Measurements from ENCODE around the gene BRF1. TPM values are rescaled to one million over a fixed set of nuclear protein-coding genes. Genes with fewer than 3 reads are reported as not detected.

Gene BRF1
- total and polyA plus RNA-seq, 3 donors from 2014 or later, result 30.3 to 112 (median 95.3) TPM

DNA sequence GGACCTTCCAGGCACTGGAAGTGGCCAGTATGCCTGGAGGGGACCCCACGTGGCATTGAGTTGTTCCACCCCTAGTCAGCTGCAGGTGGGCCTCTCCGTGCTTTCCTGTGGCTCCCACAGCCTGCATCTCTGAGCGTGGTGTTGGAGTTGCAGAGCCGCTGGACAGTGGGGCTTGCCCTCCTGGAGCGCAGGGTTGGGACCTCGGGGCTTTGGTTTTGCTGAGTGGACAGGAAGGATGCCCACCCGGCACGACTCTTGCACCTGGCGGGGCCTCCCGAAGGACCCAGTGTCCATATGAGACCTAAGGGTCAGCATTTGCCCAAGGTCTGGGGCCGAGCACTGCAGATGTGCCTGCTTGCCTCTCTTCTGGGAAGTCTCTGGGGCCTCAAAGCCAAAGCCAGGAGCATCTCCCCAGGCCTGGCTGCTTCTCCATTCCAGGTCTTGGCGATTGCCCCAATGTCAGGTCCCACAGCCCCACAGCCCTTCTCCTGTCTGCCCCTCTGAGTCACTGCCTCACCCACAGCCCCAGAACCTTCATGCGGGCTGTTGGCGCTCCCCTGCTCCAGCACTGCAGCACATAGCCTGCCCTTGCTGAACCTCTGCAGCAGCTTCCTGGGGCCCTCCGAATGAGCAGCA, 15.3 kb upstream of the BRF1 start:
- 31 to 43% methylated on average over 6 to 15 of the region's 15 CpGs for WGBS, 2 donors
- Histone ChIP-seq H3K4me1 (peaks cover 33% of the 10 kb centered on the region), H3K4me3 (peak overlapping the region in 1 of 2 donors; percentile 73), H3K36me3 (ENCODE audit: low read depth, missing control alignments) (no peaks in the 10 kb centered on the region), H3K27me3 (no peaks in the 10 kb centered on the region), H3K9me3 (no peaks in the 10 kb centered on the region), H3K27ac (no peak overlapping the region)
- TF ChIP-seq, protein P1, sequence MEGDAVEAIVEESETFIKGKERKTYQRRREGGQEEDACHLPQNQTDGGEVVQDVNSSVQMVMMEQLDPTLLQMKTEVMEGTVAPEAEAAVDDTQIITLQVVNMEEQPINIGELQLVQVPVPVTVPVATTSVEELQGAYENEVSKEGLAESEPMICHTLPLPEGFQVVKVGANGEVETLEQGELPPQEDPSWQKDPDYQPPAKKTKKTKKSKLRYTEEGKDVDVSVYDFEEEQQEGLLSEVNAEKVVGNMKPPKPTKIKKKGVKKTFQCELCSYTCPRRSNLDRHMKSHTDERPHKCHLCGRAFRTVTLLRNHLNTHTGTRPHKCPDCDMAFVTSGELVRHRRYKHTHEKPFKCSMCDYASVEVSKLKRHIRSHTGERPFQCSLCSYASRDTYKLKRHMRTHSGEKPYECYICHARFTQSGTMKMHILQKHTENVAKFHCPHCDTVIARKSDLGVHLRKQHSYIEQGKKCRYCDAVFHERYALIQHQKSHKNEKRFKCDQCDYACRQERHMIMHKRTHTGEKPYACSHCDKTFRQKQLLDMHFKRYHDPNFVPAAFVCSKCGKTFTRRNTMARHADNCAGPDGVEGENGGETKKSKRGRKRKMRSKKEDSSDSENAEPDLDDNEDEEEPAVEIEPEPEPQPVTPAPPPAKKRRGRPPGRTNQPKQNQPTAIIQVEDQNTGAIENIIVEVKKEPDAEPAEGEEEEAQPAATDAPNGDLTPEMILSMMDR (IDR thresholded peaks at IDR 0.05), result no peak
- no peak for TF ChIP-seq POLR2A (IDR thresholded peaks at IDR 0.05)
- no peak for DNase-seq
- intact Hi-C loops (cut with DNase I; ENCODE audit: low total_unique reads), result no loop called here

DNA sequence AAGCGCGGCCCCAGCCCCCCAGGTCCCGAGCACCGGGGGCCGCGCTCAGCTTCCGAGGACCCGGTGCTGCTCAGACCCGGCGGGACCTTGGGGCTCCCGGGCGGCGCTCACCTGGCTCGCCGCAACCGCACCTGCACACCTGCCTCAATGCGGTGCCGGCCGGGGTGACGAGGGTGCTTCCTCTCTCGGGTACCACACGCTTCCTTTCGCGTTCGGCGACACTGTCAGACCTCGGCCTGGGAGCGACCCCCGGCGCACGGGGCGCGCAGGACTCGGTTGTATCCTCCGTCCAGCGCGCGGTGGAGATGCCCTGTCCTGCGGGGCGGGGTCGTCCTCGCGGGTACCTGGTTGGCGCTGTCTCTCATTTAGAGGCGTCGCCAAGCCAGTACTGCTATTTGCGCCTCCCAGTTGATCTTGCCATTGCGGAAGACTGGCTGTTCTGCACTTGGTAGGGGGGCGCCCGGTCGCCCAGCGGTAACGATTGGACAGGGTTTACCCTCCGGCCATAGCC, 14.5 kb upstream of the BRF1 start:
- no peak for DNase-seq
- no peak for TF ChIP-seq POLR2A (IDR thresholded peaks at IDR 0.05)
- TF ChIP-seq, protein P1 (IDR thresholded peaks at IDR 0.05), result no peak
- intact Hi-C loops (cut with DNase I; ENCODE audit: low total_unique reads), result no loop called here
- peak overlapping the region; percentile 18 to 65 for H3K27ac ChIP-seq
- peak overlapping the region; percentile 73 to 75 for H3K4me3 ChIP-seq
- H3K36me3 ChIP-seq (ENCODE audit: low read depth, missing control alignments), result no peaks in the 10 kb centered on the region
- no peaks in the 10 kb centered on the region for H3K27me3 ChIP-seq
- 0 to 1% methylated on average over 1 to 33 of the region's 54 CpGs for whole genome bisulfite sequencing, 2 donors
- H3K9me3 ChIP-seq, result no peaks in the 10 kb centered on the region
- H3K4me1 ChIP-seq, result peaks cover 33% of the 10 kb centered on the region

DNA sequence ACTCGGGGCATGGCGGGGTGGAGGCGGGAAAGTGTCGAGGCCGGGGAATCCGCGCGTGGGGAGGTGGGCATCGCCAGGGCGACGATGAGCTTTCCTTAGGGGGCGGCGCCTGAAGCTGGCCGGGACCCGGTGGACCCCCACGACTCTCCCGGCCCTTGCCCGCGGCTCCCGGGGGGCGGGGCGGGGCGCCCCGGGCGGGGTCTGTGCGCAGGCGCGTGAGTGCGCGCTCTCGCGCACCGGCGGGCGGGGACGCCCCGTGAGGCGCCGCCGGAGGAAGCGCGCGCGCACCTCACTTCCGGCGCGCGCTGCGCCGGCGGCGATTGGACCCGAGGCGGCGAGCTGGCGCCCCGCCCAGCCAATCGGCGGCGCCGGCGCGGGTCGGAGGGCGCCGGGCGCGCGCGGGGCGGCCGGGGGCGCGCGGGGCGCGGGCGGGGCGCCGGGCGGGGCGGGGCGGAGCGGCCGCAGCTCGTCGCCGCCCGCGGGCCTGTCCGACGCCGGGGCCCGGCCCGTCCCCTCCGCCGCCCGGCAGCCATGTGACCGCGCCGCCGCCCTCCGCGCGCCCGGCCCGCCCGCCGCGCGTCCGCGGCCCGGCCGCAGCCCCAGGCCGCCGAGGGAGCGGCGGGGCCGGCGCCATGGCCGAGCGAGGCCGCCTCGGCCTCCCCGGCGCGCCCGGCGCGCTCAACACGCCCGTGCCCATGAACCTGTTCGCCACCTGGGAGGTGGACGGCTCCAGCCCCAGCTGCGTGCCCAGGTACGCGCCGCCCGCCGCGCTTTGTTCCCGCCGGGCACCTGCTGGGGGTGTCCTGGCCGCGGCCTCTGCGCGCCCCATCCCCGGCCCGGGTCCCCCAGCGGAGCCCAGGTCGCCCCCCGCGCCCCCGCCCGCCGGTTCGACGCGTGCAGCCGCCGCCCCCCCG, 13.7 kb upstream of the BRF1 start, which contains the start of gene PACS2:
Gene PACS2, plus strand, starts transcription at position 462 of the 914 bp plus-strand sequence. Its CDS starts 171 bp downstream, at position 633.
- intact Hi-C loops (cut with DNase I; ENCODE audit: low total_unique reads), result no loop called here
- peak within 1 kb of the TSS; percentile 73 to 75 for H3K4me3 ChIP-seq
- 2 to 7% methylated on average over 3 to 36 of the region's 163 CpGs for WGBS, 2 donors
- peak; percentile 77 for DNase-seq
- H3K27me3 ChIP-seq, result no peaks in the 10 kb centered on the region
- peaks cover 33% of the 10 kb centered on the region for H3K4me1 ChIP-seq
- no peaks in the 10 kb centered on the region for H3K36me3 ChIP-seq (ENCODE audit: low read depth, missing control alignments)
- no peaks in the 10 kb centered on the region for H3K9me3 ChIP-seq
- TF ChIP-seq, protein P1 (IDR thresholded peaks at IDR 0.05), result no peak
- no peak for TF ChIP-seq POLR2A (IDR thresholded peaks at IDR 0.05)
- H3K27ac ChIP-seq, result peak within 1 kb of the TSS; percentile 85 to 97

DNA sequence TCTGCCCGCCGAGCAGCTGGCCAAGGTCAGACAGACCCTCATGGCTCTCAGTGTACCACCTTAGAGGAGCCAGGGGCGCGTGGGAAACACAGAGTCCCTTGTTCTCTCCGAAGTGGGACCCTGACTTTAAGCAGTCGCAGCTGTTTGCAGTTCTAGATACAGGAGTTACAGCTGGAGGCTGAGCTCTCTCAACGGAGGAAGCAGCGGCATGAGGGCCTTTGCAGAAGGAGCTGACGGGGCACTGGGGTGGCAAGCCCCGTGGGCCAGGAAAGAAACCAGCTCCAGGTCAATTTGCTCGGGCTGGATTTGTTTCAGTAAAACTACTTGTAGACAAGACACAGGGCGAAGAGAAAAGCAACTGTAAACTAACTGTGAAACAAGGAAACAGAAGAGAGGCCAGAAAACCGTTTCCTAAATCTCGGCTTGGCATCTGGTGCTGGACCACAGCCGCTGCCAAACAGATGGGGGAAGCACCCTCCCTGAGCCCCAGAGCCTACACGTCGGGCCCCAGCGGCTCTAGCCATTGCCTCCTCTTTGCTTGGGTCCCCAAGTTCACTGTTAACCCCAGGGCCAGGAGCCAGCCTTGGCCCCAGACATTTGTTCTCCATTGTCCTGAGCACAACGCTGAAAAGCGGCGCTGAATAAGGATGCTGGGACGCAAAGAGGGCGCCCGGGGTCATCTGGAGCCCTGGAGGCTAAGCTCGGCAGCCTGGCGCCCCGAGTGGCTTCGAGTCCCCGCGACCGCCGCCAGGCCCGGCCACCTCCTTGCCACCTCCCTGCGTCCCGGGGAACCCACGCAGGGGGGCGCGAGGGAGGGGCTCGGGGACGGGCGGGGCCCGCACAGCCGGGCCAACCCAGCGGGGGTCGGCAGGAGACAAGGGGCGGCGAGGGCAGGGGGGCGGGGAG, 12.8 kb upstream of the BRF1 start:
- peaks cover 33% of the 10 kb centered on the region for H3K4me1 ChIP-seq
- intact Hi-C loops (cut with DNase I; ENCODE audit: low total_unique reads), result no loop called here
- WGBS, 2 donors, result 6 to 13% methylated on average over 12 to 27 of the region's 48 CpGs

More for the DNA sequence above, 12.8 kb upstream of the BRF1 start:
- Histone ChIP-seq H3K27ac (peak overlapping the region; percentile 85 to 97), H3K36me3 (ENCODE audit: low read depth, missing control alignments) (no peaks in the 10 kb centered on the region), H3K27me3 (no peaks in the 10 kb centered on the region), H3K9me3 (no peaks in the 10 kb centered on the region), H3K4me3 (peak overlapping the region; percentile 65 to 74)
- TF ChIP-seq POLR2A (IDR thresholded peaks at IDR 0.05), result no peak
- TF ChIP-seq, protein P1 (IDR thresholded peaks at IDR 0.05), result no peak
- DNase-seq, result no peak

Data from testis (tissue), 3 donors.